GM12878 (cell line): Measurements from ENCODE around the gene PRMT3.

Experiments used
- BACH1 ChIP-seq: fragments of 450-650 bp; IDR thresholded peaks from 2 replicates; pipeline ENCODE4 v1.6.1; 2017; ENCODE audit warnings: mild to moderate bottlenecking, borderline replicate concordance
- CTCF ChIP-seq, 3 experiments: IDR thresholded peaks in 2 of 3; conservative IDR thresholded peaks in 1 of 3; 2 replicates each; pipeline ENCODE4 v1.5.1; 2011; ENCODE audit warnings: low read depth in 3 of 3, low read length in 3 of 3, mild to moderate bottlenecking in 3 of 3, control low read depth in 2 of 3, moderate library complexity in 2 of 3, inconsistent platforms in 1 of 3, mixed read lengths in 1 of 3; ENCODE audit not compliant: control insufficient read depth in 2 of 3, insufficient read depth in 1 of 3; ENCODE audit errors: extremely low read depth in 1 of 3
- ESRRA ChIP-seq: IDR thresholded peaks from 2 replicates; pipeline ENCODE4 v1.6.1; 2012; ENCODE audit warnings: mild to moderate bottlenecking, low read length, improper control_type of control experiment
- EZH2 ChIP-seq: IDR thresholded peaks from 2 replicates; pipeline ENCODE4 v1.6.1; 2012; ENCODE audit warnings: low read depth, mild to moderate bottlenecking, control low read depth, inconsistent platforms, low read length, borderline replicate concordance; ENCODE audit not compliant: control insufficient read depth
- JUND ChIP-seq: IDR thresholded peaks from 2 replicates; pipeline ENCODE4 v1.6.1; 2012; ENCODE audit warnings: low read depth, mild to moderate bottlenecking, low read length, improper control_type of control experiment, moderate library complexity
- MTA2 ChIP-seq: fragments of 450-650 bp; IDR thresholded peaks from 2 replicates; pipeline ENCODE4 v1.6.1; 2016; ENCODE audit warnings: low read depth, mild to moderate bottlenecking, moderate library complexity
- RFX5 ChIP-seq: IDR thresholded peaks from 2 replicates; pipeline ENCODE4 v1.6.1; 2011; ENCODE audit warnings: low read depth, low read length, improper control_type of control experiment

GRCh38 chr11:20387261-20388095 is at the start of gene PRMT3:
- no peak for TF ChIP-seq MTA2
- TF ChIP-seq CTCF (IDR thresholded peaks at IDR 0.05 in 2 of 3, conservative IDR thresholded peaks at IDR 0.05 in 1 of 3; ENCODE audit: control insufficient read depth in 2 of 3, extremely low read depth in 1 of 3, insufficient read depth in 1 of 3, low read depth in 3 of 3, low read length in 3 of 3), result no peak; a peak in 1 of 6 replicates
- TF ChIP-seq ESRRA, result no peak
- TF ChIP-seq BACH1, result peak; percentile 52; the same call in 1 of the 2 replicates
- no peak for TF ChIP-seq EZH2
- no peak for TF ChIP-seq RFX5
- TF ChIP-seq JUND, result no peak
